Activated CD4-positive, alpha-beta T cell treated with anti-CD3 and anti-CD28 coated beads for 36 hours (primary cell): ENCODE measurements around the gene KNDC1. TPM values are rescaled to one million over a fixed set of nuclear protein-coding genes. Genes with fewer than 3 reads are reported as not detected.

Experiments used
- ATAC-seq: fragments of 200-7000 bp; cut with Tn5 transposase; one replicate; pipeline ENCODE4 v1.10.0; 2021; ENCODE audit warnings: mild to moderate bottlenecking, moderate library complexity
- CTCF ChIA-PET: fragments of 350-600 bp; sonication (Branson Sonifier 250); formaldehyde crosslinking; loops from one replicate; lab custom pipeline; 2021; ENCODE audit warnings: antibody characterized with exemption; lab: Charles Lee
- POLR2A ChIA-PET: fragments of 350-600 bp; sonication (Branson Sonifier 250); formaldehyde crosslinking; loops from one replicate; lab custom pipeline; 2021; ENCODE audit warnings: antibody characterized with exemption, inconsistent platforms; lab: Charles Lee
- DNase-seq: peaks from one replicate; pipeline ENCODE4 v3.0.0-alpha.2; 2020
- H3K27ac Mint-ChIP-seq: one replicate; pipeline ENCODE4 v1.8.0; 2021; ENCODE audit warnings: mixed read lengths
- H3K27me3 Mint-ChIP-seq: one replicate; pipeline ENCODE4 v1.8.0; 2021; ENCODE audit warnings: mixed read lengths
- H3K36me3 Mint-ChIP-seq: one replicate; pipeline ENCODE4 v1.8.0; 2021; ENCODE audit warnings: low read depth, mixed read lengths
- H3K4me1 Mint-ChIP-seq: one replicate; pipeline ENCODE4 v1.8.0; 2021; ENCODE audit warnings: mixed read lengths
- H3K4me3 Mint-ChIP-seq: one replicate; pipeline ENCODE4 v1.8.0; 2021; ENCODE audit warnings: mild to moderate bottlenecking, moderate library complexity, mixed read lengths
- H3K9me3 Mint-ChIP-seq: one replicate; pipeline ENCODE4 v1.8.0; 2021; ENCODE audit warnings: low read depth, mixed read lengths
- intact Hi-C, 2 experiments: fragments of 100-400 bp; cut with DNase I in 1 of 2; cut with micrococcal nuclease in 1 of 2; formaldehyde crosslinking; loops; one replicate each; pipeline versions ENCODE4 v1.14.2 to v1.15.1; 2022 to 2024; cut with DNase I, micrococcal nuclease
- total RNA-seq, 2 experiments: library from RNA; stranded (reverse); gene quantifications; one replicate each; pipeline ENCODE4 v1.2.3, GENCODE V29; 2021

Gene KNDC1
- total RNA-seq, 2 experiments from 2014 or later = not detected

- Mint-ChIP-seq H3K4me1 (peaks cover 19% of the 10 kb centered on the region), H3K9me3 (no peaks in the 10 kb centered on the region), H3K27ac (no peak overlapping the region), H3K4me3 (no peak overlapping the region), H3K27me3 (peaks cover 51% of the 10 kb centered on the region), H3K36me3 (no peaks in the 10 kb centered on the region)
- ATAC-seq (no peak), DNase-seq (no peak)
- POLR2A ChIA-PET = no interaction called here
- intact Hi-C loops = loop anchor here in 1 of 2 experiments (10.0 kb wide), 1 partner anchor 454 kb away; the partner anchor contains the start of gene NKX6-2
- CTCF ChIA-PET = no interaction called here
These were observed 78.4 kb downstream of the KNDC1 start for GRCh38 chr10:133238466-133238804.

GRCh38 chr10:133239990-133240389, 80.0 kb downstream of the KNDC1 start:
- Mint-ChIP-seq H3K4me1 (peaks cover 19% of the 10 kb centered on the region), H3K27ac (no peak overlapping the region), H3K4me3 (no peak overlapping the region), H3K36me3 (no peaks in the 10 kb centered on the region), H3K9me3 (no peaks in the 10 kb centered on the region), H3K27me3 (peaks cover 42% of the 10 kb centered on the region)
- CTCF ChIA-PET = interaction anchor here (0.6 kb wide), 1 partner anchor 17 kb away, joined by 4 read pairs; no protein-coding TSS in a partner anchor
- POLR2A ChIA-PET = no interaction called here
- intact Hi-C loops = loop anchor here in 1 of 2 experiments (10.0 kb wide), 1 partner anchor 455 kb away; the partner anchor contains the start of gene NKX6-2
- no peak for ATAC-seq
- no peak for DNase-seq

GRCh38 chr10:133241501-133242205, 81.6 kb downstream of the KNDC1 start:
- Mint-ChIP-seq H3K27ac (no peak overlapping the region), H3K9me3 (no peaks in the 10 kb centered on the region), H3K4me3 (peak overlapping the region; percentile 18), H3K27me3 (peaks cover 38% of the 10 kb centered on the region), H3K36me3 (no peaks in the 10 kb centered on the region), H3K4me1 (peaks cover 15% of the 10 kb centered on the region)
- CTCF ChIA-PET = interaction anchor here (0.5 to 1.0 kb wide), 3 partner anchors 15 to 61 kb away, joined by 3 read pairs; no protein-coding TSS in a partner anchor
- ATAC-seq = peak; percentile 25
- POLR2A ChIA-PET = no interaction called here
- intact Hi-C loops = no loop called here
- no peak for DNase-seq

- Mint-ChIP-seq H3K27ac (no peak overlapping the region), H3K27me3 (peaks cover 34% of the 10 kb centered on the region), H3K4me3 (no peak overlapping the region), H3K9me3 (no peaks in the 10 kb centered on the region), H3K4me1 (peaks cover 13% of the 10 kb centered on the region), H3K36me3 (no peaks in the 10 kb centered on the region)
- no peak for ATAC-seq
- ChIA-PET CTCF (interaction anchor here (0.6 to 1.0 kb wide), 2 partner anchors 14 to 303 kb away, joined by 3 read pairs; no protein-coding TSS in a partner anchor), POLR2A (no interaction called here)
- no peak for DNase-seq
- intact Hi-C loops = no loop called here
These were observed 82.8 kb downstream of the KNDC1 start for GRCh38 chr10:133242611-133243356.

- intact Hi-C loops = no loop called here
- ATAC-seq = no peak
- Mint-ChIP-seq H3K27ac (no peak overlapping the region), H3K9me3 (no peaks in the 10 kb centered on the region), H3K4me1 (peaks cover 13% of the 10 kb centered on the region), H3K27me3 (peaks cover 30% of the 10 kb centered on the region), H3K36me3 (no peaks in the 10 kb centered on the region), H3K4me3 (no peak overlapping the region)
- DNase-seq = no peak
- ChIA-PET CTCF (interaction anchor here (0.7 kb wide), 1 partner anchor 12 kb away, joined by 4 read pairs; no protein-coding TSS in a partner anchor), POLR2A (no interaction called here)
These were observed 83.6 kb downstream of the KNDC1 start for GRCh38 chr10:133243593-133243992.

- Mint-ChIP-seq H3K4me3 (no peak overlapping the region), H3K4me1 (peaks cover 13% of the 10 kb centered on the region), H3K27ac (no peak overlapping the region), H3K27me3 (peaks cover 22% of the 10 kb centered on the region), H3K9me3 (no peaks in the 10 kb centered on the region), H3K36me3 (no peaks in the 10 kb centered on the region)
- DNase-seq (no peak), ATAC-seq (no peak)
- intact Hi-C loops = no loop called here
- POLR2A ChIA-PET = no interaction called here
- CTCF ChIA-PET = interaction anchor here (0.7 to 1.5 kb wide), 2 partner anchors 98 to 102 kb away, joined by 3 read pairs; no protein-coding TSS in a partner anchor
These were observed 85.6 kb downstream of the KNDC1 start for GRCh38 chr10:133245439-133246235.

- DNase-seq = no peak
- intact Hi-C loops = no loop called here
- peaks cover 7% of the 10 kb centered on the region for H3K4me1 Mint-ChIP-seq
- no peaks in the 10 kb centered on the region for H3K36me3 Mint-ChIP-seq
- peaks cover 16% of the 10 kb centered on the region for H3K27me3 Mint-ChIP-seq
- CTCF ChIA-PET = interaction anchor here (1.5 kb wide), 1 partner anchor 98 kb away, joined by 3 read pairs; no protein-coding TSS in a partner anchor
- no peak overlapping the region for H3K27ac Mint-ChIP-seq
- POLR2A ChIA-PET = no interaction called here
- no peak overlapping the region for H3K4me3 Mint-ChIP-seq
- no peak for ATAC-seq
- no peaks in the 10 kb centered on the region for H3K9me3 Mint-ChIP-seq
These were observed 86.2 kb downstream of the KNDC1 start for GRCh38 chr10:133246236-133246626.

GRCh38 chr10:133247681-133248333, 87.8 kb downstream of the KNDC1 start:
- ChIA-PET CTCF (interaction anchor here (1.1 kb wide), 1 partner anchor 56 kb away, joined by 4 read pairs; no protein-coding TSS in a partner anchor), POLR2A (no interaction called here)
- intact Hi-C loops = no loop called here
- Mint-ChIP-seq H3K27ac (no peak overlapping the region), H3K9me3 (no peaks in the 10 kb centered on the region), H3K36me3 (no peaks in the 10 kb centered on the region), H3K27me3 (peaks cover 4% of the 10 kb centered on the region), H3K4me3 (no peak overlapping the region), H3K4me1 (no peaks in the 10 kb centered on the region)
- DNase-seq (no peak), ATAC-seq (no peak)

GRCh38 chr10:133248334-133248715, 88.3 kb downstream of the KNDC1 start:
- no peak overlapping the region for H3K27ac Mint-ChIP-seq
- CTCF ChIA-PET = interaction anchor here (1.1 kb wide), 1 partner anchor 55 kb away, joined by 4 read pairs; no protein-coding TSS in a partner anchor

GRCh38 chr10:133249094-133249780, 89.2 kb downstream of the KNDC1 start:
- no peak for ATAC-seq
- Mint-ChIP-seq H3K27ac (no peak overlapping the region), H3K4me3 (no peak overlapping the region), H3K4me1 (no peaks in the 10 kb centered on the region), H3K9me3 (no peaks in the 10 kb centered on the region), H3K27me3 (no peaks in the 10 kb centered on the region), H3K36me3 (no peaks in the 10 kb centered on the region)
- POLR2A ChIA-PET = no interaction called here
- CTCF ChIA-PET = no interaction called here
- DNase-seq = no peak
- intact Hi-C loops = no loop called here

More at GRCh38 chr10:133248334-133248715, 88.3 kb downstream of the KNDC1 start:
- Mint-ChIP-seq H3K27me3 (no peaks in the 10 kb centered on the region), H3K9me3 (no peaks in the 10 kb centered on the region), H3K4me3 (no peak overlapping the region), H3K4me1 (no peaks in the 10 kb centered on the region), H3K36me3 (no peaks in the 10 kb centered on the region)
- DNase-seq = no peak
- intact Hi-C loops = no loop called here
- POLR2A ChIA-PET = no interaction called here
- ATAC-seq = no peak
